Measurements from ENCODE around the gene USP17L18.
"Not testable (repeated sequence)": the region's sequence is repeated elsewhere in the genome, so short reads cannot be mapped to it uniquely, and the experiment has no call there.

DNA sequence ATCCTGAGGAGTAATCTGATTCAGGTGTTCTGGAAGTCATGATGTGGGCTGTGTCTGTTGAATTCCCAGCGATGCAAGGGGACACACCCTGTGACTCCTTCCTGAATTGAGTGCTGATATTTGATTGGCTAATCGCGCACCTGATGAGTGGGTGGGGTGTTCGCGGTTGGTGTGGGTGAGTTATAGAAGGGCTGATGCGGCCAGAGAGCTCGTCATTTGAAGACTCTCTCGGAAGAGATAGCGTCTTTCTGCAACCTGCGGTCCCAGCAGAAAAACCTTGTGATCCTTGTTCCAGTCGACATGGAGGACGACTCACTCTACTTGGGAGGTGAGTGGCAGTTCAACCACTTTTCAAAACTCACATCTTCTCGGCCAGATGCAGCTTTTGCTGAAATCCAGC, 38.1 kb upstream of the USP17L18 start, which contains the start of gene USP17L10:
- TF ChIP-seq, protein P1, sequence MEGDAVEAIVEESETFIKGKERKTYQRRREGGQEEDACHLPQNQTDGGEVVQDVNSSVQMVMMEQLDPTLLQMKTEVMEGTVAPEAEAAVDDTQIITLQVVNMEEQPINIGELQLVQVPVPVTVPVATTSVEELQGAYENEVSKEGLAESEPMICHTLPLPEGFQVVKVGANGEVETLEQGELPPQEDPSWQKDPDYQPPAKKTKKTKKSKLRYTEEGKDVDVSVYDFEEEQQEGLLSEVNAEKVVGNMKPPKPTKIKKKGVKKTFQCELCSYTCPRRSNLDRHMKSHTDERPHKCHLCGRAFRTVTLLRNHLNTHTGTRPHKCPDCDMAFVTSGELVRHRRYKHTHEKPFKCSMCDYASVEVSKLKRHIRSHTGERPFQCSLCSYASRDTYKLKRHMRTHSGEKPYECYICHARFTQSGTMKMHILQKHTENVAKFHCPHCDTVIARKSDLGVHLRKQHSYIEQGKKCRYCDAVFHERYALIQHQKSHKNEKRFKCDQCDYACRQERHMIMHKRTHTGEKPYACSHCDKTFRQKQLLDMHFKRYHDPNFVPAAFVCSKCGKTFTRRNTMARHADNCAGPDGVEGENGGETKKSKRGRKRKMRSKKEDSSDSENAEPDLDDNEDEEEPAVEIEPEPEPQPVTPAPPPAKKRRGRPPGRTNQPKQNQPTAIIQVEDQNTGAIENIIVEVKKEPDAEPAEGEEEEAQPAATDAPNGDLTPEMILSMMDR (IDR thresholded peaks at IDR 0.05) = not testable (repeated sequence)
- not testable (repeated sequence) for TF ChIP-seq POLR2AphosphoS5 (IDR thresholded peaks at IDR 0.05); POLR2A (IDR thresholded peaks at IDR 0.05; ENCODE audit: low read depth); EP300 (IDR thresholded peaks at IDR 0.05)

Measured in esophagus muscularis mucosa (tissue), 4 donors.